DND-41 (cell line): ENCODE results near the gene RAPGEF2.
"Not testable (repeated sequence)": the region's sequence is repeated elsewhere in the genome, so short reads cannot be mapped to it uniquely, and the experiment has no call there.

Source experiments
- ATAC-seq: fragments of 200-7000 bp; cut with Tn5 transposase; 3 replicates; pipeline ENCODE4 v1.9.1; 2021; ENCODE audit warnings: low read depth; ENCODE audit not compliant: insufficient read depth
- DNase-seq: peaks from one replicate; pipeline ENCODE4 v3.0.0-alpha.2; 2020
- H2AFZ ChIP-seq: 2 replicates; pipeline ENCODE4 v1.6.0; 2012; ENCODE audit warnings: low read depth, low read length
- H3K27ac ChIP-seq: 2 replicates; pipeline ENCODE4 v1.5.1; 2012; ENCODE audit warnings: low read length, inconsistent platforms
- H3K27me3 ChIP-seq: fragments of 200-600 bp; sonication (generic); 2 replicates; pipeline ENCODE4 v1.6.0; 2012; ENCODE audit warnings: low read length, mild to moderate bottlenecking, inconsistent platforms; ENCODE audit not compliant: insufficient read depth, poor library complexity
- H3K36me3 ChIP-seq: 2 replicates; pipeline ENCODE4 v1.5.1; 2012; ENCODE audit warnings: low read length, inconsistent platforms; ENCODE audit not compliant: insufficient read depth
- H3K4me1 ChIP-seq: 2 replicates; pipeline ENCODE4 v1.5.1; 2012; ENCODE audit warnings: mild to moderate bottlenecking, low read length; ENCODE audit not compliant: insufficient read depth
- H3K4me2 ChIP-seq: 2 replicates; pipeline ENCODE4 v1.6.0; 2012; ENCODE audit warnings: mild to moderate bottlenecking, moderate library complexity, low read length, inconsistent platforms; ENCODE audit not compliant: insufficient read depth
- H3K4me3 ChIP-seq, 2 experiments: fragments of 200-600 bp in 1 of 2; shearing (Covaris generic) in 1 of 2; 2 replicates each; pipeline ENCODE4 v1.5.1; 2012 to 2016; ENCODE audit warnings: inconsistent platforms in 2 of 2, low read length in 2 of 2, mild to moderate bottlenecking in 2 of 2, low read depth in 1 of 2, moderate library complexity in 1 of 2
- H3K79me2 ChIP-seq: 2 replicates; pipeline ENCODE4 v1.6.0; 2012; ENCODE audit warnings: low read length, inconsistent platforms; ENCODE audit not compliant: insufficient read depth
- H3K9ac ChIP-seq: 2 replicates; pipeline ENCODE4 v1.6.0; 2012; ENCODE audit warnings: low read depth, mild to moderate bottlenecking, inconsistent platforms, low read length, moderate library complexity
- H3K9me3 ChIP-seq: 2 replicates; pipeline ENCODE4 v1.5.1; 2012; ENCODE audit warnings: low read length, moderate library complexity, mild to moderate bottlenecking, inconsistent platforms; ENCODE audit not compliant: insufficient read depth, severe bottlenecking
- H4K20me1 ChIP-seq: 2 replicates; pipeline ENCODE4 v1.6.0; 2012; ENCODE audit warnings: low read length; ENCODE audit not compliant: insufficient read depth
- EZH2 ChIP-seq: IDR thresholded peaks from 3 replicates; pipeline ENCODE4 v1.6.1; 2012; ENCODE audit warnings: borderline replicate concordance, low read depth, mild to moderate bottlenecking, moderate library complexity, low read length, inconsistent platforms; ENCODE audit not compliant: severe bottlenecking
- TF ChIP-seq, protein P1 (sequence below): IDR thresholded peaks from 2 replicates; pipeline ENCODE4 v1.5.1; 2012; ENCODE audit warnings: borderline replicate concordance, low read length, moderate library complexity, mild to moderate bottlenecking; ENCODE audit not compliant: poor library complexity, severe bottlenecking; ENCODE audit errors: extremely low read depth

RAPGEF2 gene

DNA sequence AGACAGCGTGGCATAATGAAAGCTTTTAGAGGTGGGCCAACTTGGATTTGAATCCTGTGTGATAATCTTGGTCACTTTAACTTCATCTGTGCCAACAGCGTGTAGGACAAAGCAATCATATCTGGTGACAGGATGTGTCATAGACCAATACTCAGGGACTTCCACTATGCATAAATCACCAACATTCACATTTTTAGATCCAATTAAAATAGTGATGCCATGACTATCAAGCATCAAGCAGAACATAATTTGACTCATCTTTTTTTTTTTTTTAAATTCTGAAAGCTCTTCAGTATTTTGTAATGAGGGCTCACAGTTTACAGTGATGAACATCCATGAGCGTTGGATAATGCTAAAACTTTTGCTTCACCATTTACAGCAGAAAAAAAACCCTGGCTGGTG lies 27.3 kb upstream of the RAPGEF2 start:
- no peak overlapping the region for H3K4me3 ChIP-seq

DNA sequence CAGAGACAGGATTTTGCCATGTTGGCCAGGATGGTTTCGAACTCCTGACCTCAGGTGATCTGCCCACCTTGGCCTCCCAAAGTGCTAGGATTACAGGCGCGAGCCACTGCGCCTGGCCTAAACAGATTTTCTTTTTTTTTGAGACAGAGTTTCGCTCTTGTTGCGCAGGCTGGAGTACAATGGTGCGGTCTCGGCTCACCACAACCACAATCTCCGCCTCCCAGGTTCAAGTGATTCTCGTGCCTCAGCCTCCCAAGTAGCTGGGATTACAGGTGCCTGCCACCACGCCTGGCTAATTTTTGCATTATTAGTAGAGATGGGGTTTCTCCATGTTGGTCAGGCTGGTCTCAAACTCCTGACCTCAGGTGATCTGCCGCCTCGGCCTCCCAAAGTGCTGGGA lies 25.9 kb upstream of the RAPGEF2 start:
- not testable (repeated sequence) for H3K4me3 ChIP-seq, H3K79me2 ChIP-seq, H2AFZ ChIP-seq, H3K4me1 ChIP-seq, H3K27ac ChIP-seq, H4K20me1 ChIP-seq, H3K27me3 ChIP-seq, H3K9me3 ChIP-seq, H3K9ac ChIP-seq, H3K36me3 ChIP-seq, H3K4me2 ChIP-seq, DNase-seq, ATAC-seq

More for the DNA sequence above, 27.3 kb upstream of the RAPGEF2 start:
- Histone ChIP-seq H3K36me3 (no peaks in the 10 kb centered on the region), H4K20me1 (no peaks in the 10 kb centered on the region), H3K4me1 (no peaks in the 10 kb centered on the region), H3K9me3 (no peaks in the 10 kb centered on the region), H3K4me2 (no peak overlapping the region), H3K27ac (no peak overlapping the region), H3K9ac (no peak overlapping the region), H3K27me3 (no peaks in the 10 kb centered on the region), H3K79me2 (no peaks in the 10 kb centered on the region), H2AFZ (no peak overlapping the region)
- TF ChIP-seq, protein P1, sequence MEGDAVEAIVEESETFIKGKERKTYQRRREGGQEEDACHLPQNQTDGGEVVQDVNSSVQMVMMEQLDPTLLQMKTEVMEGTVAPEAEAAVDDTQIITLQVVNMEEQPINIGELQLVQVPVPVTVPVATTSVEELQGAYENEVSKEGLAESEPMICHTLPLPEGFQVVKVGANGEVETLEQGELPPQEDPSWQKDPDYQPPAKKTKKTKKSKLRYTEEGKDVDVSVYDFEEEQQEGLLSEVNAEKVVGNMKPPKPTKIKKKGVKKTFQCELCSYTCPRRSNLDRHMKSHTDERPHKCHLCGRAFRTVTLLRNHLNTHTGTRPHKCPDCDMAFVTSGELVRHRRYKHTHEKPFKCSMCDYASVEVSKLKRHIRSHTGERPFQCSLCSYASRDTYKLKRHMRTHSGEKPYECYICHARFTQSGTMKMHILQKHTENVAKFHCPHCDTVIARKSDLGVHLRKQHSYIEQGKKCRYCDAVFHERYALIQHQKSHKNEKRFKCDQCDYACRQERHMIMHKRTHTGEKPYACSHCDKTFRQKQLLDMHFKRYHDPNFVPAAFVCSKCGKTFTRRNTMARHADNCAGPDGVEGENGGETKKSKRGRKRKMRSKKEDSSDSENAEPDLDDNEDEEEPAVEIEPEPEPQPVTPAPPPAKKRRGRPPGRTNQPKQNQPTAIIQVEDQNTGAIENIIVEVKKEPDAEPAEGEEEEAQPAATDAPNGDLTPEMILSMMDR: no peak
- no peak for TF ChIP-seq EZH2
- ATAC-seq: no peak
- DNase-seq: no peak

DNA sequence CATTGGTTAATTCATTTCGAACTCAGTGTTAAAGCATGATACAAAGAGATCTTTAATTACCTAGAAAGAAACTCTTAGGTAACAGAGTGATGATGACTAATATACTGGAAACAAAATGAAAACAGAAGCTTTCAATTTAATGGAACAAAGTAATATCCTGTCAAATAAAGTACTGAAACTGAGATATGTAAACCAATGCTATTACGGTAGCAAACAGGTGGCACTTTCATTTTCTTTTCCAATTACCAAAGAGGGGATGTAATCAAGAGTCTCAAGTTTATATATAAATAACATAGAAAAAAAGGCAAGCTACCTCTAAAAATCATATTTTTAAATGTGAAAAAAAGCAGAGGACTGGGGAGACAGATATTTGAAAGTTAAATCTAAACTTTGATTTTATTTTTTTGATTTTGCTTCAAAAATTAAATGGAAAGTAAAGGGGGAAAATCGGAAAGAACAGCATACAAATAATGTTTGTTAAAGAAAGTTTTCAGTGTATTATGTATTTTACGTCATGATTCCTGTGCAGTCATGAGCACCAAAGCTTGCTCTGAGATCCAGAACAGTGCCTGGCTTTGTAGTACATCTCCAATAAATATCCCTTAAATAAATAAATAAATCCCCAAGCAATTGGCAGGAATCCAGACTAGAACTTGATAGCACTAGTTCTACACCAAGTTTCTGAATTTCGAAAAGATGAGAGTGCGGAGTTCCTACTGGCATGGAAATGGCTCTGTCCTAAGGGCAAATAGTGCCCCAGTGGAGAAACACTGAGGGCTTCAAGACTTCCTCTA lies 25.0 kb upstream of the RAPGEF2 start:
- Histone ChIP-seq H3K79me2 (no peaks in the 10 kb centered on the region), H3K9me3 (no peaks in the 10 kb centered on the region), H2AFZ (no peak overlapping the region), H3K4me3 (no peak overlapping the region), H3K27me3 (no peaks in the 10 kb centered on the region), H3K4me1 (no peaks in the 10 kb centered on the region), H3K36me3 (no peaks in the 10 kb centered on the region), H3K9ac (no peak overlapping the region), H3K4me2 (no peak overlapping the region), H3K27ac (no peak overlapping the region), H4K20me1 (no peaks in the 10 kb centered on the region)
- TF ChIP-seq EZH2: no peak
- TF ChIP-seq, protein P1: no peak
- ATAC-seq (no peak), DNase-seq (no peak)

DNA sequence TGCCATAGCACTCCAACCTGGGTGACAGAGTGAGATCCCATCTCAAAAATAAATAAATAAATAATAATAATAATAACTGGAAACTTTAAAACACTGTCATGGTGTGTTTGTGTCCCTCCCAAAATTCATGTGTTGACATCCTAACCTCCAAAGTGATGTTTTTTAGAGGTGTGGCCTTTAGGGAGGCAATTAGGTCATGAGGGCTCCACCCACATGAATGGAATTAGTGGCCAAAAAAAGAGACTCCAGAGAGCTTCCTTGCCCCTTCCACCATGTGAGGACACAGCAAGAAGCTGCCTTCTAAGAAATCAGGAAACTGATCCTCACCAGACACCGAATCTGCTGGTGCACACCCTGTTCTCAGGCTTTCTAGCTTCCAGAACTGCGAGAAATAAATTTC lies 23.8 kb upstream of the RAPGEF2 start:
- ATAC-seq (no peak), DNase-seq (no peak)
- no peak overlapping the region for H3K4me2 ChIP-seq
- H3K4me1 ChIP-seq: no peaks in the 10 kb centered on the region
- H3K27ac ChIP-seq: no peak overlapping the region
- H3K4me3 ChIP-seq: no peak overlapping the region
- H4K20me1 ChIP-seq: no peaks in the 10 kb centered on the region
- H3K36me3 ChIP-seq: no peaks in the 10 kb centered on the region
- no peak overlapping the region for H2AFZ ChIP-seq
- no peaks in the 10 kb centered on the region for H3K9me3 ChIP-seq
- H3K79me2 ChIP-seq: no peaks in the 10 kb centered on the region
- H3K9ac ChIP-seq: no peak overlapping the region
- no peaks in the 10 kb centered on the region for H3K27me3 ChIP-seq
- no peak for TF ChIP-seq EZH2
- TF ChIP-seq, protein P1: no peak
